ENCODE results near the gene C17orf113. TPM values are rescaled to one million over a fixed set of nuclear protein-coding genes. Genes with fewer than 3 reads are reported as not detected.

C17orf113 gene
- total and polyA plus RNA-seq, 2 of the 13 experiments (the other 11 are each of a cell fraction or from before 2014, with no cell fraction given) = 0.87 to 1.1 TPM

DNA sequence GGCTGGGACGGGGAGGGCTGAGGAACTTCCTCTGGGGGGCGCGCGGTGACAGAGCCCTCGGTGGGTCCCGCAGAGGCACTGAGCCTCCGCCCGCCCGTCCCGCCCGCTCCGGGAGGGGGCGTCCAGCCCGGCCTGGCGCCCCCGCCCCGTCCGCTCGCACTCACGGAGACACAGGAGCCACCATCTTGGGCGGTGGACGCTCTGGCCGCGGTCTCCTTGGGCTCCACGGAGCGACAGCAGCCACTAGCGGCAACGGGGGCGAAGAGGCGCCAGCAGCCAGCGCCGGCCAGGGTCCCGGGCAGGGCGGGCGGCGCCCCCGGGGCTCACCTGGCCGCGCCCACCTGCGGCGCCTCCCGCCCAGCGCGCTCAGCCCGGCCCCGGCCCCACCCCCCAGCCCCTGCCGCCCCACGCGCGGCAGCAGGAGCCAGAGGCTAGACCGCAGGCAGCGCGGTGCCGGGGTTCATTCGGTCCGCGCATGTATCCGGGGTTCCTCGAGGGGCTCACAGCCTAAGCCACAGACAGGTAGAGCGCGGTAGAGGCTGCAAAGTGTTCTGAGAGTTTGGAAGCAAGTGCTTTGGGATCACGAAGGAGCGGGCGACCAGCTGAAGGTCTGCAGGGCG, at the start of gene C17orf113 (continued):
- no peak for TF ChIP-seq ZNF607 (CRISPR knock-in tag; IDR thresholded peaks at IDR 0.05; ENCODE audit: borderline replicate concordance)
- peak; percentile 85; the same call in 1 of the 2 replicates for TF ChIP-seq DNMT1 (CRISPR knock-in tag; IDR thresholded peaks at IDR 0.05)
- peak; percentile 50; the same call in 1 of the 2 replicates for TF ChIP-seq ZNF891 (CRISPR knock-in tag; IDR thresholded peaks at IDR 0.05)
- TF ChIP-seq ZNF256 (CRISPR knock-in tag; conservative IDR thresholded peaks at IDR 0.05) = no peak
- TF ChIP-seq DR1 (CRISPR knock-in tag; IDR thresholded peaks at IDR 0.05) = no peak
- TF ChIP-seq ZNF781 (CRISPR knock-in tag; IDR thresholded peaks at IDR 0.05; ENCODE audit: borderline replicate concordance, not compliant biosample characterization) = no peak
- TF ChIP-seq, protein P1, sequence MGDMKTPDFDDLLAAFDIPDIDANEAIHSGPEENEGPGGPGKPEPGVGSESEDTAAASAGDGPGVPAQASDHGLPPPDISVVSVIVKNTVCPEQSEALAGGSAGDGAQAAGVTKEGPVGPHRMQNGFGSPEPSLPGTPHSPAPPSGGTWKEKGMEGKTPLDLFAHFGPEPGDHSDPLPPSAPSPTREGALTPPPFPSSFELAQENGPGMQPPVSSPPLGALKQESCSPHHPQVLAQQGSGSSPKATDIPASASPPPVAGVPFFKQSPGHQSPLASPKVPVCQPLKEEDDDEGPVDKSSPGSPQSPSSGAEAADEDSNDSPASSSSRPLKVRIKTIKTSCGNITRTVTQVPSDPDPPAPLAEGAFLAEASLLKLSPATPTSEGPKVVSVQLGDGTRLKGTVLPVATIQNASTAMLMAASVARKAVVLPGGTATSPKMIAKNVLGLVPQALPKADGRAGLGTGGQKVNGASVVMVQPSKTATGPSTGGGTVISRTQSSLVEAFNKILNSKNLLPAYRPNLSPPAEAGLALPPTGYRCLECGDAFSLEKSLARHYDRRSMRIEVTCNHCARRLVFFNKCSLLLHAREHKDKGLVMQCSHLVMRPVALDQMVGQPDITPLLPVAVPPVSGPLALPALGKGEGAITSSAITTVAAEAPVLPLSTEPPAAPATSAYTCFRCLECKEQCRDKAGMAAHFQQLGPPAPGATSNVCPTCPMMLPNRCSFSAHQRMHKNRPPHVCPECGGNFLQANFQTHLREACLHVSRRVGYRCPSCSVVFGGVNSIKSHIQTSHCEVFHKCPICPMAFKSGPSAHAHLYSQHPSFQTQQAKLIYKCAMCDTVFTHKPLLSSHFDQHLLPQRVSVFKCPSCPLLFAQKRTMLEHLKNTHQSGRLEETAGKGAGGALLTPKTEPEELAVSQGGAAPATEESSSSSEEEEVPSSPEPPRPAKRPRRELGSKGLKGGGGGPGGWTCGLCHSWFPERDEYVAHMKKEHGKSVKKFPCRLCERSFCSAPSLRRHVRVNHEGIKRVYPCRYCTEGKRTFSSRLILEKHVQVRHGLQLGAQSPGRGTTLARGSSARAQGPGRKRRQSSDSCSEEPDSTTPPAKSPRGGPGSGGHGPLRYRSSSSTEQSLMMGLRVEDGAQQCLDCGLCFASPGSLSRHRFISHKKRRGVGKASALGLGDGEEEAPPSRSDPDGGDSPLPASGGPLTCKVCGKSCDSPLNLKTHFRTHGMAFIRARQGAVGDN (CRISPR knock-in tag; IDR thresholded peaks at IDR 0.05) = peak; percentile 79
- peak; percentile 95 for TF ChIP-seq ZNF777 (CRISPR knock-in tag; IDR thresholded peaks at IDR 0.05)
- no peak for TF ChIP-seq ZNF484 (CRISPR knock-in tag; IDR thresholded peaks at IDR 0.05; ENCODE audit: borderline replicate concordance, low read depth)
- 0 out of 2 replicates have a peak, but pooled peaks have one; percentile 47 for TF ChIP-seq ZNF329 (CRISPR knock-in tag; IDR thresholded peaks at IDR 0.05; ENCODE audit: low read depth)
- TF ChIP-seq ZBTB21 (CRISPR knock-in tag; IDR thresholded peaks at IDR 0.05) = no peak
- TF ChIP-seq POLR2A (IDR thresholded peaks at IDR 0.05; ENCODE audit: insufficient read depth in 1 of 2, low read depth in 2 of 2, low read length in 2 of 2) = peak in 1 of 2 experiments; percentile 57; a peak in 2 of 4 replicates
- TF ChIP-seq, protein P2, sequence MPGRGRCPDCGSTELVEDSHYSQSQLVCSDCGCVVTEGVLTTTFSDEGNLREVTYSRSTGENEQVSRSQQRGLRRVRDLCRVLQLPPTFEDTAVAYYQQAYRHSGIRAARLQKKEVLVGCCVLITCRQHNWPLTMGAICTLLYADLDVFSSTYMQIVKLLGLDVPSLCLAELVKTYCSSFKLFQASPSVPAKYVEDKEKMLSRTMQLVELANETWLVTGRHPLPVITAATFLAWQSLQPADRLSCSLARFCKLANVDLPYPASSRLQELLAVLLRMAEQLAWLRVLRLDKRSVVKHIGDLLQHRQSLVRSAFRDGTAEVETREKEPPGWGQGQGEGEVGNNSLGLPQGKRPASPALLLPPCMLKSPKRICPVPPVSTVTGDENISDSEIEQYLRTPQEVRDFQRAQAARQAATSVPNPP (CRISPR knock-in tag; IDR thresholded peaks at IDR 0.05) = no peak
- TF ChIP-seq MAZ (IDR thresholded peaks at IDR 0.05; ENCODE audit: borderline replicate concordance, low read depth, low read length) = no peak
- TF ChIP-seq MAZ (CRISPR knock-in tag; IDR thresholded peaks at IDR 0.05; ENCODE audit: low read depth) = peak; percentile 76; the same call in 1 of the 2 replicates
- 0 out of 2 replicates have a peak, but pooled peaks have one; percentile 61 for TF ChIP-seq ZNF761 (CRISPR knock-in tag; conservative IDR thresholded peaks at IDR 0.05)
- TF ChIP-seq ZNF543 (CRISPR knock-in tag; IDR thresholded peaks at IDR 0.05) = 0 out of 2 replicates have a peak, but pooled peaks have one; percentile 46
- TF ChIP-seq, protein P3, sequence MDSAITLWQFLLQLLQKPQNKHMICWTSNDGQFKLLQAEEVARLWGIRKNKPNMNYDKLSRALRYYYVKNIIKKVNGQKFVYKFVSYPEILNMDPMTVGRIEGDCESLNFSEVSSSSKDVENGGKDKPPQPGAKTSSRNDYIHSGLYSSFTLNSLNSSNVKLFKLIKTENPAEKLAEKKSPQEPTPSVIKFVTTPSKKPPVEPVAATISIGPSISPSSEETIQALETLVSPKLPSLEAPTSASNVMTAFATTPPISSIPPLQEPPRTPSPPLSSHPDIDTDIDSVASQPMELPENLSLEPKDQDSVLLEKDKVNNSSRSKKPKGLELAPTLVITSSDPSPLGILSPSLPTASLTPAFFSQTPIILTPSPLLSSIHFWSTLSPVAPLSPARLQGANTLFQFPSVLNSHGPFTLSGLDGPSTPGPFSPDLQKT (CRISPR knock-in tag; IDR thresholded peaks at IDR 0.05; ENCODE audit: borderline replicate concordance) = no peak
- TF ChIP-seq, protein P4, sequence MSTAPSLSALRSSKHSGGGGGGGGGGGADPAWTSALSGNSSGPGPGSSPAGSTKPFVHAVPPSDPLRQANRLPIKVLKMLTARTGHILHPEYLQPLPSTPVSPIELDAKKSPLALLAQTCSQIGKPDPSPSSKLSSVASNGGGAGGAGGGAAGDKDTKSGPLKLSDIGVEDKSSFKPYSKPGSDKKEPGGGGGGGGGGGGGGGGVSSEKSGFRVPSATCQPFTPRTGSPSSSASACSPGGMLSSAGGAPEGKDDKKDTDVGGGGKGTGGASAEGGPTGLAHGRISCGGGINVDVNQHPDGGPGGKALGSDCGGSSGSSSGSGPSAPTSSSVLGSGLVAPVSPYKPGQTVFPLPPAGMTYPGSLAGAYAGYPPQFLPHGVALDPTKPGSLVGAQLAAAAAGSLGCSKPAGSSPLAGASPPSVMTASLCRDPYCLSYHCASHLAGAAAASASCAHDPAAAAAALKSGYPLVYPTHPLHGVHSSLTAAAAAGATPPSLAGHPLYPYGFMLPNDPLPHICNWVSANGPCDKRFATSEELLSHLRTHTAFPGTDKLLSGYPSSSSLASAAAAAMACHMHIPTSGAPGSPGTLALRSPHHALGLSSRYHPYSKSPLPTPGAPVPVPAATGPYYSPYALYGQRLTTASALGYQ (CRISPR knock-in tag; IDR thresholded peaks at IDR 0.05) = no peak
- no peak for TF ChIP-seq RFX1 (IDR thresholded peaks at IDR 0.05)
- 0 out of 2 replicates have a peak, but pooled peaks have one; percentile 24 for TF ChIP-seq ZNF337 (CRISPR knock-in tag; IDR thresholded peaks at IDR 0.05; ENCODE audit: borderline replicate concordance, low read depth)
- 0 out of 2 replicates have a peak, but pooled peaks have one; percentile 64 for TF ChIP-seq WIZ (CRISPR knock-in tag; IDR thresholded peaks at IDR 0.05)

All from HepG2 (cell line).